Stimulated activated CD4-positive, alpha-beta T cell treated with anti-CD3 and anti-CD28 coated beads, Interleukin-4, amount 100 ng/mL, for 4 hours (primary cell): ENCODE data around the gene PRAF2.
A peak's percentile ranks its signal among the peaks of the same experiment; 100 is the strongest.

ENCODE experiments used
- DNase-seq, 2 experiments: peaks; one replicate each; pipeline ENCODE4 v3.0.0-alpha.2; 2020

PRAF2 gene

DNA sequence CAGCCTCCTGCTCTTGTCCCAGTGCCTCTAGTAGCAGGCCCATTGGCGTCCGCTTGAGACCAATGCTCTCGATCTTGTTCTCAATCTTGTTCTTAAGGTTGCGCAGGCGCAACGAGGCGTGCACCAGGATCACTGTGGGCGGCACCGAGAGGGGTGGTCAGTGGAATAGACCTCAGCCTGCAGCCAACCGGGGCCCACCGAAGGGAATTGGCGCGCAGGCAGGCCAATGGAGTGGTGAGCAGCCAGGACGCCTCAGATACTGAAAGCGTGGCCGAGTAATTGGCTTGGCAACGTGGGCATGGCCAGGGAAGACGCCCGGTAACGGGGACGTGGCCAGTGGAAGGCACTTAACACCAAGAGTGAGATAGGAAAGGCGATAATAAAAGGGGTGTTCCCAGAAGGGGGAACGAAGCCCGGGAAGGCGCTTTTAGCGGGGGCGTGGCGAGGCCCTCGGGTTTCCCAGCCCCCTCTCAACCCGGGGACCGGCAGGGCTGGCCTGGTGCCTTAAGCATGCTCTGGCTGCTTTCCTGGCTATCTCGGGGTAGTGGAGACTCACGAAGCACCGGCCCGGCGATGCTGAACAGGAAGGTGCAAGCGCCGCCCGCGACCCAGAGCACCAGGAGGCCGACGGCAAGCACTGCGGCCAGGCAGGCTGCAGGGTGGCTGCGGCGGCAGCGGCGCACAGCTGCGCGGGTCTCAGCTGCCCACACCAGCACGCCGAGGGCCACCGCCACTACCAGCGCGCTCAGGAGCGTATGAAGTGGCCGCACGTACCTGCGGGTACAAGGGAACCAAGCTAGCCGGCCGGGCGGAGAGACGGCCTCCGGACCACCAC lies 1.7 kb downstream of the PRAF2 start:
- no peak for DNase-seq

DNA sequence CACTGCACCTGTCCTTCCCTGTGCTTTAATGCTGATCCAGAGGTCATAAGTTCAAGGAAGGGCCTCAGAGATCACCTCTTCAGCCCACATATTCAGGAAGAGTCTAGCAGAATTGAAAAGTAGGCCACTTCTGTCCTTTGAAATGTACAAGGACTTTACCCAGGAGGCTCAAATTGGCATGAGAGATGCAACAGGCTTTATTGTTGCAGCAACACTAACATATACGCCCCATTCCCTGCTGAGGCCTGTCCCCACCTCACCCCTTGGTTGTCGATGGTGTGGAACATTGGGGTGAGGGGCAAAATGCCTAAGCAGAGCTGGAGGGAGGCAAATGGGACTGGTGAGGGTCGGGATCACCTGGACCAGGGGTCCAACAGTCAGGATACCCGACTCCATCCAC lies 2.8 kb downstream of the PRAF2 start:
- no peak for DNase-seq

DNA sequence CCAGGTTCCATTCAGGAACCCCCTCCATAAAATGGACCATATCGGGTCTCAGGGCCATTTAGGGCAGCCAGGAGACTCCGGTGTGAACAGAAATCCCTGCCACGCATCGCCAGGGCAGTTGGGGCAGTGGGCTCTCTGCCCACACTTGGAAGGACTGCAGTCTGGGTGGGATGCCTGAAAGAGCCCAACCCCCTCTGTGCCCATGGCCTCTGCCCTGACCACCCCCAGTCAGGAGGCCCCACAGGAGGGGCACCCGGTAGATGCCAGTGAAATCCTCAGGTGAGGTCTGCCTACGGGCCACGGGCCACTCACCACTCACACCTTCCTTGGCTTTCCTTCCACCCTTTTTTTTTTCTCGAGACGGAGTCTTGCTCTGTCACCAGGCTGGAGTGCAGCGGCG lies 4.8 kb downstream of the PRAF2 start:
- DNase-seq = no peak

DNA sequence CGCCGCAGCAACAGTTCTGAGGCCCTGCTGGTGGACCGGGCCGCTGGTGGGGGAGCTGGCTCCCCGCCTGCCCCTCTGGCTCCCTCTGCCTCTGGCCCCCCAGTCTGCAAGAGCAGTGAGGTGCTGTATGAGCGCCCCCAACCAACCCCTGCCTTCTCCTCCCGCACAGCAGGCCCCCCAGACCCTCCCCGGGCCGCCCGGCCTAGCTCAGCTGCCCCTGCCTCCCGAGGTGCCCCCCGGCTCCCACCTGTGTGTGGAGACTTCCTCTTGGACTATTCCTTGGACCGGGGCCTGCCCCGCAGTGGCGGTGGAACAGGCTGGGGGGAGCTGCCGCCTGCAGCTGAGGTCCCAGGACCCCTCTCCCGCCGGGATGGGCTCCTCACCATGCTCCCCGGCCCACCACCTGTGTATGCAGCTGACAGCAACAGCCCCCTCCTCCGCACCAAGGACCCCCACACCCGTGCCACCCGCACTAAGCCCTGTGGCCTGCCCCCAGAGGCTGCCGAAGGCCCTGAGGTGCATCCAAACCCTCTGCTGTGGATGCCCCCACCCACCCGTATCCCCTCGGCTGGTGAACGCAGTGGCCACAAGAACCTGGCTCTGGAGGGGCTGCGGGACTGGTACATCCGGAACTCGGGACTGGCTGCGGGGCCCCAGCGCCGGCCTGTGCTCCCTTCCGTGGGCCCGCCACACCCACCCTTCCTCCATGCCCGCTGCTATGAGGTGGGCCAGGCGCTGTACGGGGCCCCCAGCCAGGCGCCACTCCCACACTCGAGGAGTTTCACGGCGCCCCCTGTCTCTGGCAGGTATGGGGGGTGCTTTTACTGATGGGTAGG lies 6.3 kb downstream of the PRAF2 start:
- no peak for DNase-seq

DNA sequence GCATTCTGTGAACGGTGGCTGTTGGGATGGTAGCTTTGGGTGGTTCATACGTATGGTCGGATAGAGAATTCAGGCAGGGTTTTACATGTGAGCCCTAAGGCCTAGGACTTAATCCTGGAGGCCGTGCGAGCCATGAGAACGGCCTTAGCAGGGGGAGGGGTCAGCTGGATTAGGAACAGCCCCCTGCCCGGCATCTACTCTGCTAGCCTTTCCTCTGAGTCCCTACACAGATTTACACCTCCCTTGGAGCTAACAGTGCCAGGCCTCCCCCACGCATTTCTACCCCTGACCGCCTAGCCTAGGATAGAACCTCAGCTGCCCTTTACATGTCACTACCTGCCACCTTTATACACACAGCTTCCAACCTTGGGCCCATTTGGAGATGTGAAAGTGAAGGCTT lies 7.1 kb downstream of the PRAF2 start:
- no peak for DNase-seq

DNA sequence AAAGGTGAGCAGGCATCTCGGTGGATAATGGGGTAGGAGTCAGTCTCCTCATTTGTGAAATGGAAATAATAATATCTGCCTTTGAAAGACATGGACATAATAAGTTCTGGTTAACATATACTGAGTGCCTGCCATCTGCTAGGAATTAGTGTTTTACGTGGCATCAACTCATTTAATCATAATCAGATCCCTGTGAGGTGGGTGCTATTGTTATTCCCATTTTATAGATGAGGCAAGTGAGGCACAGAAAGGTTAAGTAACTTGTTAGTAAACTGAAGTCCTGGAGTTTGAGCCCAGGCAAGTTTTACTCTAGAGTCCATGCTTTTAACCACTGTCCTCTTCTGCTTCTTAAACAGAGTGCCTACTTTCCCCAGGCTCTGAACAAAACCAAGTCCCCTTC lies 7.5 kb downstream of the PRAF2 start:
- DNase-seq = no peak

DNA sequence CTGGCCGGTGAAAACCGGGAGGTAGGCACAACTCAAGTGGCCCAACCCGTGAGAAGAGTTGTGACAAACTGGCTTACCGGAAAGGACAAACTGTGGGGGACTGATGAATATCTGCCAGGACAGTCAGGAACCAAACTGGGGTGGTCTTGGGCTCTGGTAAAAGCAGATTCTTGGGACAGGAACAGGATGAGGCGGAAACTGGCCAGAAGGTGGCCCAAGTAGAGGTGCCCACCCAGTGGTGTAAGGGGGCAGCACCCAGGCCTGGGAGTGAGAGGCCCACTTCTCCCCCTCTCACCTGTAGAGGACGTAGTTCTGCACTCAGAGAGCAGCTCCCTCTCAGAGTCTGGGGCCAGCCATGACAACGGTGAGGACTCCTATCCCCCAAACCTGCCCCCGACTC lies 9.1 kb downstream of the PRAF2 start:
- DNase-seq = no peak

DNA sequence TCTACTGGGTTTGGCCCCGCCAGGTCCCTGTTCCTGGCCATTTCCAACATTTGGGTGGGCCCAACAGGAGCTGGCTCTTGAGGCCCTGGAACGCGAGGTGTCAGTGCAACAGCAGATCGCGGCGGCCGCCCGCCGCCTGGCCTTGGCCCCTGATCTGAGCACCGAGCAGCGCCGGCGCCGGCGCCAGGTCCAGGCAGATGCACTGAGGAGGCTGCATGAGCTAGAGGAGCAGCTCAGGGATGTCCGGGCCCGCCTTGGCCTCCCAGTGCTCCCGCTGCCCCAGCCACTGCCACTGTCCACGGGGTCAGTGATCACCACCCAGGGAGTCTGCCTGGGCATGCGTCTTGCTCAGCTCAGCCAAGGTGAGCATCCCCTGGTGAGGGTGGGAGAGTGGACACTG lies 9.5 kb downstream of the PRAF2 start:
- DNase-seq = no peak

DNA sequence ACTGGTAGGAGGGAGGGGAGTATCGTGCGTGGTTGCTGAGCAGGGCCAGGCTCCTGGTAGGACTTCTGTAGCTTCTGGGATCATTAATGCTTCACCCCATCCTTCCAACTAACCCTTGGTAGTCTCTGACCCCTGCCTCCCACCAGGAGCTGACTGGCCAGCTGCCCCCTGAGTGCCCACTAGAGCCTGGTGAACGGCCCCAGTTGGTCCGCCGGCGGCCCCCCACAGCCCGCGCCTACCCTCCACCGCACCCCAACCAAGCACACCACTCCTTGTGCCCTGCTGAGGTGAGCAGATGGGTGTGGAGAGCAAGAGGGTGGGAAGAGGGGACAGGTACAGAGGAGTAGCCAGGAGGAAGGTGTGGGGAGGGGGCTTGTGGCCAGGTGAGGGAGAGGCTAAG lies 10.1 kb downstream of the PRAF2 start:
- DNase-seq = no peak

DNA sequence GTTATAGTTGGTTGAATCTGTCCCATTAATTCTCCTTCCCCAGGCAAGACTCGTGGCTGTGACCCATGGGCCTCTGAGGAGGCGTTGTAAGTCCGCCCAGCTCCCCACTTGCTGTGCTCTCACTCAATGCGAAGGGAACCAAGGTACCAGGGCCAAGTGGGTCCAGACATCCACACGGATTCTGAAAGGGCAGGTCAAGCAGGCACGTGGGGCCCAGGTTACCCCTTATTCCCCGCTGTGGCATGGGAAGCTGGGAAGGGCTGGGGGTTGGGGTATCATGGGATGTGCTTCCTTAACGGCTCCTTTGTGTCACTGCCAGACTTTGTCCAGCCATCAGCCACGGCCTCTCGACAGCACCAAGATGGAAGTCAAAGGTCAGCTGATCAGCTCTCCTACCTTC lies 11.9 kb downstream of the PRAF2 start:
- no peak for DNase-seq

DNA sequence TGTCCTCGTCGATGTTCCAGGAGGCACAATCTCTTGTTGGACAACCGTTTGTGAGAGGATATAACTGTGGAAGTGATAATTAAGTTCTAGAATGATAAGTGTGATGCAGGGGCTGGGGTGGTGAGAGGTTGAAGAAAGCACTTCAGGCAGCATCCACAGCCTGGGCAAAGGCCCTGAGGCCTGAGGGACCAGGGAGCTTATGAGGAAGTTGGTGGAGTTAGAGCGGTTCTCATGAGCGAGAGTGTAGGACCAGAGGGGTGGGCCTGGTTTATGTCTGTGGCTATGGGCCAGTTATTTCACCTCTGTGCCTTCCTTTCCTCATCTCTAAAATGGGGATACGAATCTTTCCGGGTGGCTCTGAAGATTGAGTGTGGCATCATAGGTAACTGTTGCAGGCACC lies 12.3 kb downstream of the PRAF2 start:
- DNase-seq = no peak

DNA sequence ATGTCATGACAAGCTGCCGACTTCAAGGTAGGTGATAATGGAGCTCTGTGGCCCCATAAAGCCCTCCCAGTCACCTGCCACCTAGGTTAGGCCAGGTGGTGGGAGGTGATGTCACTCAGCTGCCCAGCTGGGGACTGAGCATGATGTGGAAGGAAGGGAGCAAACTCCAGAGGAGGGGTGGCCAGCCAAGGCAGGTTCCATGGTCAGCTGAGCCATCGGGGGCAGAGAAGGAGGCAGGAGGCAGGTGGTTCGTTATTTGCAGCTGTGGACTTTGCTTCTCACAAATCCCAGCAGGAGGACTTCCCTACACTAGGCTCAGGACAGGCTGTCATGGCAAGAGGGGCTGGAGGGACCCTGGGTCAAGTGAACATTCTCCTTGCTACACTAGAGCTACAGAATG lies 12.9 kb downstream of the PRAF2 start:
- no peak for DNase-seq

DNA sequence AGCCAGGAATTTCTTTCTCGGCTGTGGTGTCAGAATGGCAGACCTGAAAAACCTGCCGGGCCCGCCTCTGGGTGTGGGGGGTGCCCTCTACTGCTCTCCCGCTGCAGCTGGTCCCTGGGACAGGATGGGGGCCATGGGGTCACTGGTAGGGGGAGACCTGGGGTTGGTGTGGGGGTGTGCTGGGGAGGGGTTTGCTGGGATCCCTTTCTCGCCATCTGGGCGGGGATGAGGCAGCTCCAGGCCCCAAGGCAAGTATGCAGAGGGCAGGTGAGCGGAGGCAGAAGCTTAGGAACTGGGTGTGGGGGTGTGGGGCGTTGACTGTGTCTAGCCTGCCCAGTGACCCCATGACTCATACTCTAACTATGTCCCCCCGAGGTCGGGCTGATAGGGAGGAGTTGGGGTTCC lies 14.1 kb downstream of the PRAF2 start:
- DNase-seq = no peak

DNA sequence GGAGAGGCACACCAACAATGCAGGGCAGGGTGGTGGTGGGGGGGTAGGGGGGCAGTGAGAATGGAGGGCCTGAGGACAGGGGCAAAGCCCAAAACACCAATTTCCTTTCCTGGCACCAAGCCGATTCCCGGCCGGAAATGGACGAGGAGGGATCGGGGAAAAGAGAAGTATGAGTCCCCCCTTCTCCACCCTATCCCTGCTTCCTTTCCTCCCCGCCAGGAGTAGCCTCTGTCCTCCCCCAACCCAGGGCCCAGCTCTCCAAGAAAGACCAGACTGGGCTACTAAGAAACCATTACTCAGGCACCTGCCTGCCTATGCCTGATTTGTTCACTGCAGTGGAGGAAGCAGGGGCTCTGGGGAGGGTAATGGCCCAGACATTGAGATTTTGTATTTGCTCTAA lies 14.6 kb downstream of the PRAF2 start:
- no peak for DNase-seq

DNA sequence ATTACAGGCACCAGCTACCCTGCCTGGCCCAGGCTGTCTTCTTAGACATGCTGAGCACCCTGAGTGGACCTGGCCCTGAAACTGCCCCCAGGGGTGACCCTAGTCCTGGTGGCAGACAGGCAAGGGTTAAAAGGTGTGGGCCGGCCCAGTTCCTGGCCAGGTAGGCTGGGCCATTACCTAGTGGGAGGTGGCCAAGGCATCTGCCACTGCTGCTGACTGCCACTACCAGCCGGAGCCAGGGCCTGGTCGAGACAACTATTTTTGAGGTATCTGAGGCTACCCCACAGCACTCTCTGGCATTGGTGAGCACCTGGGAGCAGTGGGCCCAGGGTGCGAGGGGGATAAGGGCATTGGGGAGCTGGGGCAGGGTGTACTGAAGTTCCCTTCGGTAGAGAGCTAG lies 15.0 kb downstream of the PRAF2 start, which contains the start of gene CCDC120:
Gene CCDC120, plus strand, starts transcription at position 206 of the 400 bp plus-strand sequence. CDS start 3,043 bp downstream, outside the sequence.
- DNase-seq = no peak

DNA sequence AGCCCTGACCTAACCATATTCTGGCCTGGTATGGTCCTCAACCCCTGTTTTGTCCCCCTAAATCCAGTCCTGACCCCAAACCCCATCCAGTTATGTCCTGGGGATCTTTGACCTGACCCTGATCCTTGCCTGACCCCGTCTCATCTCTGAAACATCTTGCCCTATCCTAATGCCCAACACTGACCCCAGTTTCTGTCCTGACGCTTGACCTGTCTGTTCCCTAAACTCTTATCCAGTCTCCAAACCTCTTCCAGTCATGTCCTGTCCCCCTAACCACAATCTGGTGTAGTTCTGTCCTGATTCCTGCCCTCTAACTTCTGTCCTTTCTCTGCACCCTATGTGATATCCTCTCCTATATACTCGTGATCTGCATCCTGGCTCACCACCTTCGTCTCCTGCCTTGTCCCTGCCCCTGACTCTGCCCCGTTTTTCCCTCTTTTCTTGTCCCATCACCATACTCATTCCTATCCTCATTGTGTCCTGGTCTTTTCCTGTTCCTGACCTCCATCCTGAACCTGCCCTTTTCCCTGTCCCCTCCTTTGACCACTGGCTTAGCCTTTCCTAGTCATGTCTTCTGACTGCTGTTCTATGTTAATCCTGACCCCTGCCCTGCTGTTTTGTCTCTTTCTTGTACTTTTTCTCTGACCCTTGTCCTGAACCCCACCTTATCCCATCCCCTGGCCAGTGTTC lies 19.6 kb downstream of the PRAF2 start:
- no peak for DNase-seq

DNA sequence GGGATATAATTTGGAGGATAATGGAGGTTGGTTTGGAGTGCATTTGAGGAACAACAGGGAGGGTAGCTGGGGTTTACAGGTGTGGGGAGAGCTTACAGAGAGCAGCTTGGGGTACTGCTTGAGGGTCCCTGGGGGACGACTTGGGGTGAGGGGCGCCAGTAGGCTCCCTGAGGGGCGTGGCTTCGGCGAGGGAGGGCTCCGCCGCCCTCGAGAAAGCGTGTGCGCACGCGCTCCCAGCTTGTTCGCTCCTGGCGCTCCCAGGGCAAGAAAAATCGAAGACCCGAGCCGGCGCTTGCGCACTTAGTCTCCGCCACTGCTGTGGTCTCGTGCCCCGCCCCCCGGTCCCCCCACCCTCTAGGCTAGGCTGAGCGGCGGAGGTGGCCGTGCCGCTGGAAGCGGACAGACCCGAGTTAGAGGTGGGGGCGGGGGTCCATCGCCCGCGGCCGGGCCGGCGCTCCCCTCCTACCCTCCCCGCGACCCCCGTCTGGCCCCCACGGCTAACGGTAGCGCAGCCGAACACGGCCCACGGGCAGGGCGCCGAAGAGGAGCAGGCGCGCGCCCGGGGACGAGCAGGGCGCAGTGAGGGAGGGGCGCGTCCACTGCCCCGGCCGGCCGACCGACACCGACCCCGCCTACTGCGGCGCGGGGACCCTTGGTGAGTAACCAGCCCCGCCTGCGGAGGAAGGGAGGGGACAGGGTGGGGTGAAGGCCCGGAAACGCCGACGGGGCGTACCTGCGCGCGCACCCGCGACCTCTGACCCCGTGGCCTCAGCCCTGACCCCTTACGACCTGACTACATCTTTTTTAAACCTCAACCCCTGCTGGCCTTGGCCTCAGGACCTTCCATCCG lies 20.4 kb downstream of the PRAF2 start:
- DNase-seq = peak; percentile 62 to 63

DNA sequence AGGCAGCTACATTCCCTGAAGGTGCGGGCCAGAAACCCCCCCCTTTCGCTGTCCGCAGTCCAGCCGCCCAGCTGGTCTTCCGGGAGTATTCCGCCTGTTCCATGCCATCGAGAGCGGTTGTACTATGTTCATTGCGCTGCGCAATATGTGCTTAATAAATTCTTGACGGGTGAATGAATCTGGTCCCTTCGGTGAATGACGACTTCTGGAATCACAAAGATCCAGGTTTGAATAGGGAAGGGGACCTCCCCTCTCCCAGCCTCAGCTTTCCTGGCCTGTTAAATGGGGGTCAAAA lies 29.9 kb downstream of the PRAF2 start:
- DNase-seq = no peak

DNA sequence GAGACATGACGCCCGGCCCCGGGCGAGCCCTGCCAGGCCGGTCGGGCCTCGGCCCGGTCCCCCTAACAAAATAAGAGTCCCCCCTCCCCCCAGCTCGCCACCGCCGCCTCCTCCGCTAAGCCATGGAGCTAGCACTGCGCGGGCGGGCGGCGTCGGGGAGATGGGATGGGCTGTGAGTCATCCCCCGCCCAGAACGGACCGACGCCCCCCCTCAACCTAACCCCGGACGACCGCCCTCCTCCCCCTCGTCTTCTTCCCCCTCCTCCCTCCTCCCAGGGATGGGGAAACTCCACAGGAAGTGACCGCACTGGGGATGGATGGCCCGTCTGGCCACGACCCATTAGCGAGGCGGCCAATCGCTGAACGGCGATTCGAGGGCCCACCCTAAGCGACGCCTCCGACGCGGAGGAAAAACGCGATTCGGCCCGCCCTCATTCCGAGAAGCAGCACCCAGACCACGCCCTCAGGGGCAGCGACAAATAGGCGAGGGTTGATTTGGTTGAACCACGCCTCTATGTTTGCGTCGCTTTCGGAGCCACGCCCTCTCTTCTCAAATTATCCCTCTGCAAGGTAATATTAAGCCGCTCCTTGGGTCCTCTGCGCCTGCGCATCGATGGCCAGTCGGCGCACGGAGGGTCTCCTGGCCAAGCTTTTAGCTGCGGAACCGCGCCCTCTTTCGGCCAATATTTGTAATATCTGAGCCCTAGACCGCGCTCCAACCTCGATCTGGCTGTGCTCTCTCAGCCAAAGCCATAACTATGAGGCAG lies 30.4 kb downstream of the PRAF2 start, which contains the start of gene TFE3:
Gene TFE3, minus strand, starts transcription at position 138 of the 767 bp plus-strand sequence. Its CDS starts 131 bp downstream, at position 7.
- peak; percentile 87 to 97 for DNase-seq

DNA sequence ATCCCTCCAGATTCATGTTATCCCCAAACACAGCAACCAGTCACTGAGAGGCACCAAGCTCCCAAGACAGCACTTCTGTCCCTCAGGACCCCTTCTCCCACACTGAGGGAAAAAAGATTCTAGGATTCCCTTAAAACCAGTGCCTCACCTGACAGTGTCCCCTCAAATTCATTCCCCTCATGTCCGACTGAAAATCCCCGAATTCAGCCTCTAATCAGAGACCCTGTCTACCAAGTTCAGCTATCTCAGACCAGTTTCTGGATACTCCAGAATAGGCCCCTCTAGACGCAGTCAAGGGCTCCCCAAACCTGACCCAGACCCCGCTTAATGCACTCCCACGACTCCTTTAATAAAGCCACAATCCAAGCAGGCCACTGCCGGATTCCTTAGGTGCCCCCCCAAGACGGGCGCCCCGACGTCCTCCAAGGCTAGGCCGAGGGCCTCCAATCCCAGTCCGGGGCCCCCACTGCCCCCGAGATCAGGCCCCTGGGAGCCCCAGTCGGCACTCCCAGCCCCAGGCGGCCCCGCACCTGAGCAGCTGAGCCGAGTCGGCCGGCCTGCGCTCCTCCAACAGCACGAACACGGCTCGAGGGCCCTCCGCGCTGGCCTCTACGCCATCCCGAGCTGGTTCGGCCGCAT lies 31.1 kb downstream of the PRAF2 start:
- no peak for DNase-seq
